BJ (cell line): ENCODE measurements around the gene FRYL. TPM values are rescaled to one million over a fixed set of nuclear protein-coding genes. Genes with fewer than 3 reads are reported as not detected.

Source experiments
- CTCF ChIA-PET: fragments of 350-600 bp; formaldehyde crosslinking; extraction: SDS; loops from one replicate; lab custom pipeline; 2021; ENCODE audit warnings: antibody characterized with exemption, inconsistent platforms; lab: Yijun Ruan, JAX
- POLR2A ChIA-PET: fragments of 300-600 bp; sonication (Branson Sonifier 250); formaldehyde crosslinking; extraction: SDS; loops from one replicate; lab custom pipeline; 2021; ENCODE audit warnings: antibody characterized with exemption; lab: Charles Lee
- DNase-seq: peaks from one replicate; pipeline ENCODE4 v3.0.0-alpha.2; 2011; ENCODE audit warnings: low read depth
- H3K27me3 ChIP-seq: 2 replicates; pipeline ENCODE4 v1.6.0; 2011; ENCODE audit warnings: low read length; ENCODE audit not compliant: control insufficient read depth, insufficient read depth
- H3K36me3 ChIP-seq: 2 replicates; pipeline ENCODE4 v1.5.1; 2011; ENCODE audit warnings: low read length; ENCODE audit not compliant: control insufficient read depth, insufficient read depth
- H3K4me3 ChIP-seq: 2 replicates; pipeline ENCODE4 v1.5.1; 2011; ENCODE audit warnings: low read depth, mild to moderate bottlenecking, control low read depth, low read length
- polyA plus RNA-seq: library from polyadenylated mRNA; depleted of rRNA; stranded (reverse); fragments of >200 nt; gene quantifications from 2 replicates; pipeline ENCODE4 v1.2.3, GENCODE V29; 2011
- TF ChIP-seq, protein P1 (sequence below): IDR thresholded peaks from 2 replicates; pipeline ENCODE4 v1.5.1; 2011; ENCODE audit warnings: low read depth, mild to moderate bottlenecking, control low read depth, inconsistent platforms, low read length, moderate library complexity; ENCODE audit not compliant: insufficient read depth

FRYL gene
- polyA plus RNA-seq, 1 experiment = 12.6 TPM

DNA sequence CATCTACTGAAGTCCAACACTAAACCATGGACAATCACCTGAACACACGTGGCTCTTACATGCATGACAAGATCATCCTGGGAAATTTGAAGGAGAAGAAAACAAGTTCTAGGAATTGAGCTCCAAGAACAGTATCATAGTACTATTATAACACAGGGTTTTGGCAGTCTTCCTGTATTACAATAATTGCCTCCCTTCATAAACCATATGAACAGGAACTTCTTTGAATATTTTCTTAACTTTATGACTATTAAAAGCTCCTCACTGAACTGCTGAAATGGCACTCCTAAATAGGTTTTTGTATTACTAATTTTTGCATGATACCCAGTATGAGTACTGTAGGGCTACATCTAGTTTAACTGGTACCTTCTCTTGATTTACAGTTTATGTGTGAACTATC, 160.0 kb downstream of the FRYL start:
- CTCF ChIA-PET = no interaction called here
- TF ChIP-seq, protein P1, sequence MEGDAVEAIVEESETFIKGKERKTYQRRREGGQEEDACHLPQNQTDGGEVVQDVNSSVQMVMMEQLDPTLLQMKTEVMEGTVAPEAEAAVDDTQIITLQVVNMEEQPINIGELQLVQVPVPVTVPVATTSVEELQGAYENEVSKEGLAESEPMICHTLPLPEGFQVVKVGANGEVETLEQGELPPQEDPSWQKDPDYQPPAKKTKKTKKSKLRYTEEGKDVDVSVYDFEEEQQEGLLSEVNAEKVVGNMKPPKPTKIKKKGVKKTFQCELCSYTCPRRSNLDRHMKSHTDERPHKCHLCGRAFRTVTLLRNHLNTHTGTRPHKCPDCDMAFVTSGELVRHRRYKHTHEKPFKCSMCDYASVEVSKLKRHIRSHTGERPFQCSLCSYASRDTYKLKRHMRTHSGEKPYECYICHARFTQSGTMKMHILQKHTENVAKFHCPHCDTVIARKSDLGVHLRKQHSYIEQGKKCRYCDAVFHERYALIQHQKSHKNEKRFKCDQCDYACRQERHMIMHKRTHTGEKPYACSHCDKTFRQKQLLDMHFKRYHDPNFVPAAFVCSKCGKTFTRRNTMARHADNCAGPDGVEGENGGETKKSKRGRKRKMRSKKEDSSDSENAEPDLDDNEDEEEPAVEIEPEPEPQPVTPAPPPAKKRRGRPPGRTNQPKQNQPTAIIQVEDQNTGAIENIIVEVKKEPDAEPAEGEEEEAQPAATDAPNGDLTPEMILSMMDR = no peak
- no peaks in the 10 kb centered on the region; the same call in 1 of the 2 replicates for H3K27me3 ChIP-seq
- H3K4me3 ChIP-seq = no peak overlapping the region
- H3K36me3 ChIP-seq = no peaks in the 10 kb centered on the region
- no peak for DNase-seq
- POLR2A ChIA-PET = no interaction called here

DNA sequence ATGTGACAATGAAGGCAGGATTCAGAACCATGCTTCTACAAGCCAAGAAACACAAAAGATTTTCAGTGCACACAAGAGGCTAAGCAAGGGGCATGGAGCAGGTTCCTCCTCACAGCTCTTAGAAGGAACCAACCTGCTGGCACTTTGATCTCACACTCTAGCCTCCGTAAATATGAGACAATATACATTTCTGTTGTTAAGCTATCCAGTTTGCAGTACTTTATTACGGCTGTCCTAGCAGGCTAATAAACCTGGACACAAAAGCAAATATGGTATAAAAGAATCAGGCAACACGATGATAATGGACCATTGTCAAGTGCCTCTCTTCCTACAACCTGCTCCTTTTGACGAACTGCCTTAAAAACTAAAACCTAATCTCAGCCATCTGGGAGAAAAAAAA, 175.6 kb downstream of the FRYL start:
- Histone ChIP-seq H3K36me3 (no peaks in the 10 kb centered on the region), H3K27me3 (no peaks in the 10 kb centered on the region), H3K4me3 (no peak overlapping the region)
- TF ChIP-seq, protein P1 = no peak
- POLR2A ChIA-PET = no interaction called here
- CTCF ChIA-PET = interaction anchor here (1.3 kb wide), 1 partner anchor 15 kb away, joined by 3 read pairs; no protein-coding TSS in a partner anchor
- no peak for DNase-seq

DNA sequence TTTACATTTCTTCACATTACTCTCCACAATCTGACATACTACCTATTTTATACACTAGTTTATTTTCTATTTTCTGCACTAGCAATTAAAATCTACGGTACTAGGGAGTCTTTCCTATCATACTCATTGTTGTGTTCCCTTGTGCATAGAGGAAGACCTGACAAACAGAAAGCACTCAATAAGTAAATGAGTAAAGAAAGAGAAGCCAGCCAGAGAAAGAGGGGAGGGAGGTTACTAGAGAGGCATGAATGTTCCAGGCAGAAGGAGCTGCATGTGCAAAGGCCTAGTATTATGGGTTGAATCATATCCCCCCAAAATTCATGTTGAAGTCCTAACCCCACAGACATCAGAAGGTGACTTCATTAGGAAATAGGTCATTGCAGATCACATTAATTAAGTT, 176.0 kb downstream of the FRYL start:
- H3K36me3 ChIP-seq = no peaks in the 10 kb centered on the region
- POLR2A ChIA-PET = no interaction called here
- CTCF ChIA-PET = interaction anchor here (1.1 to 2.1 kb wide), 3 partner anchors 15 to 301 kb away, joined by 3 to 5 read pairs (median 4); no protein-coding TSS in a partner anchor
- DNase-seq = no peak
- H3K4me3 ChIP-seq = no peak overlapping the region
- TF ChIP-seq, protein P1 = no peak
- H3K27me3 ChIP-seq = no peaks in the 10 kb centered on the region

DNA sequence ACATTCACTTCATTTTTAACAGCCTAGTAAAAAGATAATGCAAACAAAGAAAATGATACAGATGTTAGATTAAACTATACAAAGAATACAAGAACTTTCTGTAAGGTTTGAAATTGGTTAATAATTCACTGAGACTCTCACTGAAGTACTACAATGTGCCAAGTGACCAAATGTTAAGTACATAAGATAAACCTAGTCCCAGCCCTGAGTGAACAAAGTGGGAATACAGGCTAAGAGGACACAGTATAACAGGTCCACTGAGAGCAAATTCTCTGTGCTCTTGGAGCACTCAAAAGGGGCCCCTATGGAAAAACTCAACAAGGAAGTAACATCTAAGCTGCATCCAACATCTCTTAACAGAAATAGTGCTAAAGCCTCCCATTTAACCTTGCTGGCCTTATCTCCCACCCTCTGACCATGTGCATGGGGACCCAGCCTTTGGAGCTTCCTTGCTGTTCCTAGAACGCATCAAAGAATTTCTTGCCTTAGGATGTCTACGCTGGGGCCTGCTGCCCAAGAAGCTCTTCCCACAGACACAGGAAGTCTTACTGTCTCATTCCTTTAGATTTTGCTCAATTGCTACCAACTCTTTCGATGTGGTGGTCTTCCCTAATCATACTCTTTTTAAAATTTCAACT, 176.6 kb downstream of the FRYL start:
- H3K27me3 ChIP-seq = no peaks in the 10 kb centered on the region
- POLR2A ChIA-PET = interaction anchor here (0.8 kb wide), 1 partner anchor 177 kb away, joined by 3 read pairs; the partner anchor contains the start of gene FRYL
- DNase-seq = no peak
- CTCF ChIA-PET = interaction anchor here (1.1 to 2.1 kb wide), 3 partner anchors 14 to 302 kb away, joined by 3 to 5 read pairs (median 4); no protein-coding TSS in a partner anchor
- H3K36me3 ChIP-seq = no peaks in the 10 kb centered on the region
- no peak overlapping the region for H3K4me3 ChIP-seq
- TF ChIP-seq, protein P1 = no peak

DNA sequence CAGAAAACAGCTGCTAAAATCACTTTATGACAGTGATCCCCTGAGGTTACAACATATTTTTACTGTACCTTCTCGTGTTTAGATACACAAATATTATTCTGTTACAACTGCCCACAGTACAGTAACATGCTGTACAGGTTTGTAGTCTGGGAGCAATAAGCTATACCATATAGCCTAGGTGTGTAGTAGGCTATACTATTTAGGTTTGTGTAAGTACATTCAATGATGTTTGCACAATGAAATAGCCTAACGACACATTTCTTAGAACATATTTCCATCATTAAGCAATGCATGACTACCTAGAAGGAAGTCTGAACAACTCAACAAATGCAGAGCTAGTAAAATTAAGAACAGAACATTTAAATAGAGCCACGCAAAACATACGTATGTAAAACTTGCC, 177.3 kb downstream of the FRYL start:
- TF ChIP-seq, protein P1 = no peak
- CTCF ChIA-PET = interaction anchor here (0.6 to 2.1 kb wide), 3 partner anchors 11 to 302 kb away, joined by 3 to 5 read pairs (median 4); no protein-coding TSS in a partner anchor
- no peak for DNase-seq
- no peaks in the 10 kb centered on the region for H3K27me3 ChIP-seq
- H3K36me3 ChIP-seq = no peaks in the 10 kb centered on the region
- POLR2A ChIA-PET = interaction anchor here (0.8 kb wide), 1 partner anchor 178 kb away, joined by 3 read pairs; the partner anchor contains the start of gene FRYL
- no peak overlapping the region for H3K4me3 ChIP-seq
